Measurements from ENCODE around the gene ARL2.

DNA sequence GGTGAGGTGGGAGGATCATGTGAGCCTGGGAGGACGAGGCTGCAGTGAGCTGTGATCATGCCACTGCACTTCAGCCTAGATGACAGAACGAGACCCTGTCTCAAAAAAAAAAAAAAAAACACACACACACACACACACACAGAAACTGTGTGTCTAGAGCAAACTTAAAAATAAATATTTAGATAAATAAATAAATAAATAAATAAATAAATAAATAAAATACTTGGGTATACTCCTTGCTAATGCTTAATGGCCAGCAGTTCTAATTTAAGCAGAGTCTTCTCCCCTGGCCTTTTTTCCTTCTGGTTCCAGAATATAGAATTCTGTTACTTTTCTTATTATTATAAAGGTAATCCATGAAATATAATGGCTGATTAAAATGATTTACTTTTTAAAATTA is 5.1 kb upstream of the ARL2 start:
- TF ChIP-seq, protein P1, sequence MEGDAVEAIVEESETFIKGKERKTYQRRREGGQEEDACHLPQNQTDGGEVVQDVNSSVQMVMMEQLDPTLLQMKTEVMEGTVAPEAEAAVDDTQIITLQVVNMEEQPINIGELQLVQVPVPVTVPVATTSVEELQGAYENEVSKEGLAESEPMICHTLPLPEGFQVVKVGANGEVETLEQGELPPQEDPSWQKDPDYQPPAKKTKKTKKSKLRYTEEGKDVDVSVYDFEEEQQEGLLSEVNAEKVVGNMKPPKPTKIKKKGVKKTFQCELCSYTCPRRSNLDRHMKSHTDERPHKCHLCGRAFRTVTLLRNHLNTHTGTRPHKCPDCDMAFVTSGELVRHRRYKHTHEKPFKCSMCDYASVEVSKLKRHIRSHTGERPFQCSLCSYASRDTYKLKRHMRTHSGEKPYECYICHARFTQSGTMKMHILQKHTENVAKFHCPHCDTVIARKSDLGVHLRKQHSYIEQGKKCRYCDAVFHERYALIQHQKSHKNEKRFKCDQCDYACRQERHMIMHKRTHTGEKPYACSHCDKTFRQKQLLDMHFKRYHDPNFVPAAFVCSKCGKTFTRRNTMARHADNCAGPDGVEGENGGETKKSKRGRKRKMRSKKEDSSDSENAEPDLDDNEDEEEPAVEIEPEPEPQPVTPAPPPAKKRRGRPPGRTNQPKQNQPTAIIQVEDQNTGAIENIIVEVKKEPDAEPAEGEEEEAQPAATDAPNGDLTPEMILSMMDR (IDR thresholded peaks at IDR 0.05; ENCODE audit: low read depth, low read length): no peak
- TF ChIP-seq EZH2phosphoT487 (IDR thresholded peaks at IDR 0.05; ENCODE audit: low read depth): no peak

Data from OCI-LY3 (cell line).